ENCODE data around the gene IARS1. TPM values are rescaled to one million over a fixed set of nuclear protein-coding genes. Genes with fewer than 3 reads are reported as not detected.

IARS1 gene
- total and polyA plus RNA-seq, 2 donors (not counting 3 experiments of a cell fraction or from before 2014, with no cell fraction given): 32.8 to 132 TPM

- DNase-seq (ENCODE audit: low read depth, low spot score): no peak
- Histone ChIP-seq H4K20me1 (replicated peaks; ENCODE audit: control insufficient read depth, extremely low read depth, insufficient read depth, low read length) (no peaks in the 10 kb centered on the region), H2AFZ (ENCODE audit: low read depth, low read length) (no peak overlapping the region), H3K4me2 (ENCODE audit: insufficient read depth, low read length) (no peak overlapping the region), H3K27ac (ENCODE audit: insufficient read depth, low read depth, low read length) (no peak overlapping the region), H3K27me3 (ENCODE audit: control insufficient read depth in 2 of 2, insufficient read depth in 2 of 2, low read length in 2 of 2) (no peaks in the 10 kb centered on the region), H3K79me2 (ENCODE audit: control insufficient read depth, insufficient read depth, low read length) (no peaks in the 10 kb centered on the region), H3K9ac (replicated peaks; ENCODE audit: extremely low read depth, insufficient read depth, low read length) (no peak overlapping the region), H3K36me3 (ENCODE audit: control insufficient read depth in 2 of 2, extremely low read depth in 1 of 2, insufficient read depth in 2 of 2, low read length in 2 of 2) (peaks cover 44 to 68% of the 10 kb centered on the region in 2 experiments), H3K9me3 (replicated peaks; ENCODE audit: control insufficient read depth, insufficient read depth, low read length) (no peaks in the 10 kb centered on the region), H3K4me3 (replicated peaks in 1 of 3; ENCODE audit: insufficient read depth in 1 of 3, low read depth in 1 of 3, low read length in 3 of 3) (no peak overlapping the region), H3K4me1 (ENCODE audit: control insufficient read depth, extremely low read depth, insufficient read depth, low read length) (no peaks in the 10 kb centered on the region), H3K9me1 (replicated peaks; ENCODE audit: control insufficient read depth, extremely low read depth, insufficient read depth, low read length) (no peaks in the 10 kb centered on the region)
- no TSS peak for BruUV-seq (replicated peaks)
- POLR2A ChIA-PET: no interaction called here
- intact Hi-C loops (cut with micrococcal nuclease): no loop called here
- dilution Hi-C loops (cut with MboI; ENCODE audit: extremely low pct_ligation_motif_present, low sequenced_read_pairs): no loop called here
- FAIRE-seq: no peak
- TF ChIP-seq MAX (IDR thresholded peaks at IDR 0.05; ENCODE audit: insufficient read depth, insufficient read length): no peak
- TF ChIP-seq POLR2A (IDR thresholded peaks at IDR 0.05; ENCODE audit: low read depth, low read length): no peak
- TF ChIP-seq CTCF (IDR thresholded peaks at IDR 0.05; ENCODE audit: extremely low read depth in 1 of 2, insufficient read depth in 1 of 2, low read depth in 1 of 2, low read length in 2 of 2): no peak
- no peak for TF ChIP-seq GATA2 (IDR thresholded peaks at IDR 0.05; ENCODE audit: insufficient read depth, insufficient read length, low read depth, low read length)
- TF ChIP-seq FOS (IDR thresholded peaks at IDR 0.05; ENCODE audit: borderline replicate concordance, insufficient read depth, low read length): no peak
- TF ChIP-seq POLR2AphosphoS5 (IDR thresholded peaks at IDR 0.05; ENCODE audit: insufficient read depth, low read depth, low read length): no peak
- no peak for TF ChIP-seq JUN (IDR thresholded peaks at IDR 0.05; ENCODE audit: borderline replicate concordance, insufficient read depth, insufficient read length, low read depth)
- no peak for TF ChIP-seq EZH2 (IDR thresholded peaks at IDR 0.05; ENCODE audit: borderline replicate concordance, low read depth, low read length, severe bottlenecking)
- no peak for TF ChIP-seq MYC (IDR thresholded peaks at IDR 0.05; ENCODE audit: low read depth, low read length)
- CTCF ChIA-PET: interaction anchor here (10.4 kb wide), 1 partner anchor 105 kb away, joined by 239 read pairs; no protein-coding TSS in a partner anchor
Measured at GRCh38 chr9:92245005-92245797, 48.3 kb downstream of the IARS1 start.

Small RNA genes lying within 50 kb of the gene (microRNA-seq; reads per million reads assigned to microRNA genes)
- gene MIR3651 (ENCODE audit: borderline number of aligned reads, borderline replicate concordance): not detected

Small RNA genes lying within 50 kb of the gene (small RNA-seq; reads per million reads assigned to genes)
- gene MIR3651 (ENCODE audit: insufficient read depth, insufficient read length, low read depth, low replicate concordance) (not detected), gene SNORA84 (ENCODE audit: insufficient read depth, insufficient read length, low read depth, low replicate concordance) (0.66 reads per million)

Other genes starting within 250 kb of the IARS1 start
- gene SPTLC1, start 178.3 kb downstream of the IARS1 start, total RNA-seq: 64.6 and 68.5 TPM in 2 replicates
- 29.2 and 35.9 TPM in 2 replicates for gene SPTLC1, start 178.3 kb downstream of the IARS1 start, polyA plus RNA-seq
- 36.1 and 41.6 TPM in 2 replicates for gene NOL8, start 31.7 kb upstream of the IARS1 start, total RNA-seq
- gene NOL8, start 31.7 kb upstream of the IARS1 start, polyA plus RNA-seq: 5.1 and 5.6 TPM in 2 replicates
- 8.7 and 12.0 TPM in 2 replicates for gene CENPP, start 32.3 kb upstream of the IARS1 start, total RNA-seq
- 1.2 and 1.3 TPM in 2 replicates for gene CENPP, start 32.3 kb upstream of the IARS1 start, polyA plus RNA-seq
- not detected in 2 replicates for gene OGN, start 110.9 kb upstream of the IARS1 start, total RNA-seq
- not detected in 2 replicates for gene OGN, start 110.9 kb upstream of the IARS1 start, polyA plus RNA-seq
- not detected in 2 replicates for gene OMD, start 130.8 kb upstream of the IARS1 start, total RNA-seq
- gene OMD, start 130.8 kb upstream of the IARS1 start, polyA plus RNA-seq: not detected in 2 replicates
- not detected in 2 replicates for gene ASPN, start 188.8 kb upstream of the IARS1 start, total RNA-seq
- not detected in 2 replicates for gene ASPN, start 188.8 kb upstream of the IARS1 start, polyA plus RNA-seq
- not detected in 2 replicates for gene ECM2, start 242.3 kb upstream of the IARS1 start, total RNA-seq
- gene ECM2, start 242.3 kb upstream of the IARS1 start, polyA plus RNA-seq: 0.03 TPM in 2 replicates